Endothelial cell (in vitro differentiated cells): ENCODE results near the gene UNC13C. TPM values are rescaled to one million over a fixed set of nuclear protein-coding genes. Genes with fewer than 3 reads are reported as not detected.

Experiments
- DNase-seq: peaks from one replicate; pipeline ENCODE4 v3.0.0; 2021; ENCODE audit warnings: low spot score
- H3K27ac Mint-ChIP-seq: one replicate; pipeline ENCODE4 v1.8.0; 2021; ENCODE audit warnings: mixed read lengths, inconsistent platforms; ENCODE audit not compliant: unreplicated experiment
- H3K27me3 Mint-ChIP-seq: one replicate; pipeline ENCODE4 v1.8.0; 2021; ENCODE audit warnings: mild to moderate bottlenecking, moderate library complexity, mixed read lengths, inconsistent platforms; ENCODE audit not compliant: unreplicated experiment
- H3K36me3 Mint-ChIP-seq: one replicate; pipeline ENCODE4 v1.8.0; 2021; ENCODE audit warnings: mild to moderate bottlenecking, low read depth, mixed read lengths, inconsistent platforms; ENCODE audit not compliant: unreplicated experiment
- H3K4me1 Mint-ChIP-seq: one replicate; pipeline ENCODE4 v1.8.0; 2021; ENCODE audit warnings: mild to moderate bottlenecking, mixed read lengths, inconsistent platforms; ENCODE audit not compliant: unreplicated experiment
- H3K4me3 Mint-ChIP-seq: one replicate; pipeline ENCODE4 v1.8.0; 2021; ENCODE audit warnings: mild to moderate bottlenecking, mixed read lengths, inconsistent platforms; ENCODE audit not compliant: unreplicated experiment
- H3K9me3 Mint-ChIP-seq: one replicate; pipeline ENCODE4 v1.8.0; 2021; ENCODE audit warnings: mixed read lengths, inconsistent platforms; ENCODE audit not compliant: unreplicated experiment
- CTCF ChIP-seq: fragments of 200-600 bp; sonication (generic); IDR thresholded peaks from one replicate; pipeline ENCODE4 v1.5.0; 2021; ENCODE audit warnings: antibody characterized with exemption; ENCODE audit not compliant: unreplicated experiment
- total RNA-seq: library from RNA; stranded (reverse); fragmentation: NEBNext Ultra II Directional; extraction: Animal tissue kit (Norgen Biotek cat#: 25700); gene quantifications from one replicate; pipeline ENCODE4 v1.2.1, GENCODE V29; 2021; ENCODE audit not compliant: unreplicated experiment

The UNC13C gene
- total RNA-seq, 1 donor from 2014 or later, result 0.08 TPM

GRCh38 chr15:53985562-53985961 is 7.3 kb downstream of the UNC13C start:
- peaks cover 3% of the 10 kb centered on the region for H3K36me3 Mint-ChIP-seq
- no peak for TF ChIP-seq CTCF
- DNase-seq, result no peak
- H3K4me3 Mint-ChIP-seq, result no peak overlapping the region
- no peaks in the 10 kb centered on the region for H3K9me3 Mint-ChIP-seq
- H3K27ac Mint-ChIP-seq, result no peak overlapping the region
- H3K4me1 Mint-ChIP-seq, result no peaks in the 10 kb centered on the region
- H3K27me3 Mint-ChIP-seq, result no peaks in the 10 kb centered on the region

- no peak for TF ChIP-seq CTCF
- Mint-ChIP-seq H3K4me1 (no peaks in the 10 kb centered on the region), H3K36me3 (peaks cover 3% of the 10 kb centered on the region), H3K4me3 (no peak overlapping the region), H3K27me3 (no peaks in the 10 kb centered on the region), H3K9me3 (no peaks in the 10 kb centered on the region), H3K27ac (no peak overlapping the region)
- DNase-seq, result no peak
Measured at GRCh38 chr15:53987480-53987879, 9.2 kb downstream of the UNC13C start.

- H3K27ac Mint-ChIP-seq, result no peak overlapping the region
Measured at GRCh38 chr15:54007256-54007655, 29.0 kb downstream of the UNC13C start.

GRCh38 chr15:54011656-54012055 is 33.4 kb downstream of the UNC13C start:
- Mint-ChIP-seq H3K4me1 (no peaks in the 10 kb centered on the region), H3K27me3 (no peaks in the 10 kb centered on the region), H3K27ac (no peak overlapping the region), H3K4me3 (no peak overlapping the region), H3K9me3 (peaks cover 15% of the 10 kb centered on the region), H3K36me3 (no peaks in the 10 kb centered on the region)
- no peak for DNase-seq
- TF ChIP-seq CTCF, result no peak

More at GRCh38 chr15:54007256-54007655, 29.0 kb downstream of the UNC13C start:
- Mint-ChIP-seq H3K9me3 (peaks cover 16% of the 10 kb centered on the region), H3K4me1 (no peaks in the 10 kb centered on the region), H3K4me3 (no peak overlapping the region), H3K27me3 (no peaks in the 10 kb centered on the region), H3K36me3 (no peaks in the 10 kb centered on the region)
- DNase-seq, result no peak
- TF ChIP-seq CTCF, result no peak

- Mint-ChIP-seq H3K9me3 (peaks cover 15% of the 10 kb centered on the region), H3K4me3 (no peak overlapping the region), H3K27ac (no peak overlapping the region), H3K4me1 (no peaks in the 10 kb centered on the region), H3K36me3 (no peaks in the 10 kb centered on the region), H3K27me3 (no peaks in the 10 kb centered on the region)
- no peak for DNase-seq
- no peak for TF ChIP-seq CTCF
Measured at GRCh38 chr15:54014067-54014655, 35.9 kb downstream of the UNC13C start.
